Body of pancreas (tissue), 4 donors: ENCODE data around the gene MRTFB. TPM values are rescaled to one million over a fixed set of nuclear protein-coding genes. Genes with fewer than 3 reads are reported as not detected.

Source experiments
- ATAC-seq: fragments of 150-250 bp; one replicate; pipeline ENCODE4 v1.9.1; 2016
- DNase-seq, 4 donors: peaks; one replicate each; pipeline ENCODE4 v3.0.0-alpha.2; 2019
- H3K27ac ChIP-seq, 4 donors: fragments of 200-600 bp; sonication (generic); 1 replicate in 3 of 4; 2 replicates in 1 of 4; pipeline versions ENCODE4 v1.5.1 to v1.6.1; 2016 to 2019; ENCODE audit warnings: mild to moderate bottlenecking in 1 of 4, mixed read lengths in 1 of 4, moderate library complexity in 1 of 4
- H3K27me3 ChIP-seq, 2 donors: fragments of 200-600 bp; sonication (generic); one replicate each; pipeline ENCODE4 v1.6.0; 2016; ENCODE audit warnings: mild to moderate bottlenecking in 1 of 2
- H3K36me3 ChIP-seq, 2 donors: fragments of 200-600 bp; sonication (generic); replicated peaks in 1 of 2; 2 replicates each; pipeline ENCODE4 v1.5.1; 2016; ENCODE audit warnings: low read depth in 2 of 2; ENCODE audit not compliant: insufficient read depth in 1 of 2
- H3K4me1 ChIP-seq: fragments of 200-600 bp; sonication (generic); one replicate; pipeline ENCODE4 v1.6.0; 2016
- H3K4me3 ChIP-seq, 2 donors: fragments of 200-600 bp; sonication (generic); 1 replicate in 1 of 2; 2 replicates in 1 of 2; pipeline ENCODE4 v1.5.1; 2016 to 2019
- H3K9me3 ChIP-seq, 3 donors: fragments of 200-600 bp; sonication (generic); 1 replicate in 2 of 3; 2 replicates in 1 of 3; pipeline ENCODE4 v1.5.1; 2016
- CTCF ChIP-seq, 7 experiments: fragments of 450-650 bp in 4 of 7; fragments of 200-600 bp in 3 of 7; sonication (generic) in 3 of 7; IDR thresholded peaks; one replicate each; pipeline ENCODE4 v1.5.1; 2016 to 2019; ENCODE audit warnings: antibody characterized with exemption in 7 of 7
- POLR2A ChIP-seq, 3 donors: fragments of 450-650 bp; IDR thresholded peaks; one replicate each; pipeline ENCODE4 v1.6.1; 2016; ENCODE audit warnings: antibody characterized with exemption in 3 of 3, mild to moderate bottlenecking in 2 of 3
- WGBS, 2 donors: methylation state at CpG; one replicate each; pipeline ENCODE4 v1.1.5; 2017; 5-methylcytosine and 5-hydroxymethylcytosine counted together
- intact Hi-C: fragments of 100-400 bp; cut with DNase I; formaldehyde crosslinking; loops from one replicate; pipeline ENCODE4 v1.15.1; 2023
- total RNA-seq, 2 donors: library from RNA; depleted of rRNA; stranded (reverse); fragments of >200 nt; gene quantifications; one replicate each; pipeline ENCODE4 v1.1.0, GENCODE V29; 2016

The MRTFB gene
- total RNA-seq, 2 donors from 2014 or later, result 39.2 to 46.8 TPM

GRCh38 chr16:14168146-14168545 is 97.0 kb downstream of the MRTFB start:
- 69 to 96% methylated on average over 3 of the region's 3 CpGs for WGBS, 2 donors
- DNase-seq, result no peak
- Histone ChIP-seq H3K27me3 (no peaks in the 10 kb centered on the region), H3K4me1 (no peaks in the 10 kb centered on the region), H3K4me3 (no peak overlapping the region), H3K27ac (no peak overlapping the region), H3K36me3 (no peaks in the 10 kb centered on the region), H3K9me3 (no peaks in the 10 kb centered on the region)
- TF ChIP-seq POLR2A (IDR thresholded peaks at IDR 0.05) (no peak), CTCF (IDR thresholded peaks at IDR 0.05) (no peak)
- intact Hi-C loops, result no loop called here
- ATAC-seq, result no peak

- Histone ChIP-seq H3K27me3 (no peaks in the 10 kb centered on the region), H3K4me3 (no peak overlapping the region), H3K9me3 (no peaks in the 10 kb centered on the region), H3K27ac (no peak overlapping the region), H3K36me3 (no peaks in the 10 kb centered on the region), H3K4me1 (no peaks in the 10 kb centered on the region)
- WGBS, 2 donors, result 92 to 95% methylated on average over 3 of the region's 3 CpGs
- DNase-seq, result no peak
- ATAC-seq, result no peak
- TF ChIP-seq POLR2A (IDR thresholded peaks at IDR 0.05) (no peak), CTCF (IDR thresholded peaks at IDR 0.05) (no peak)
- intact Hi-C loops, result no loop called here
These were observed 101.2 kb downstream of the MRTFB start for GRCh38 chr16:14172200-14172809.

- Histone ChIP-seq H3K9me3 (no peaks in the 10 kb centered on the region), H3K4me1 (no peaks in the 10 kb centered on the region), H3K36me3 (no peaks in the 10 kb centered on the region), H3K27ac (no peak overlapping the region), H3K27me3 (no peaks in the 10 kb centered on the region), H3K4me3 (no peak overlapping the region)
- no peak for DNase-seq
- intact Hi-C loops, result no loop called here
- ATAC-seq, result no peak
- WGBS, 2 donors, result 86 to 92% methylated on average over 3 of the region's 3 CpGs
- TF ChIP-seq POLR2A (IDR thresholded peaks at IDR 0.05) (no peak), CTCF (IDR thresholded peaks at IDR 0.05) (no peak)
These were observed 104.0 kb downstream of the MRTFB start for GRCh38 chr16:14175086-14175485.

GRCh38 chr16:14177704-14178103 is 106.6 kb downstream of the MRTFB start:
- H3K4me3 ChIP-seq, result no peak overlapping the region
- TF ChIP-seq CTCF (IDR thresholded peaks at IDR 0.05) (no peak), POLR2A (IDR thresholded peaks at IDR 0.05) (no peak)
- H3K27ac ChIP-seq, result no peak overlapping the region
- ATAC-seq (no peak), DNase-seq (no peak)
- H3K9me3 ChIP-seq, result no peaks in the 10 kb centered on the region
- no peaks in the 10 kb centered on the region for H3K4me1 ChIP-seq
- intact Hi-C loops, result no loop called here
- no peaks in the 10 kb centered on the region for H3K36me3 ChIP-seq
- 86 to 89% methylated on average over 4 of the region's 4 CpGs for WGBS, 2 donors
- no peaks in the 10 kb centered on the region for H3K27me3 ChIP-seq

GRCh38 chr16:14179116-14179515 is 108.0 kb downstream of the MRTFB start:
- H3K9me3 ChIP-seq, result no peaks in the 10 kb centered on the region
- no peaks in the 10 kb centered on the region for H3K4me1 ChIP-seq
- 97 to 100% methylated on average over 1 of the region's 1 CpG for WGBS, 2 donors
- TF ChIP-seq POLR2A (IDR thresholded peaks at IDR 0.05) (no peak), CTCF (IDR thresholded peaks at IDR 0.05) (no peak)
- no peaks in the 10 kb centered on the region for H3K36me3 ChIP-seq
- no peak for ATAC-seq
- no peak overlapping the region for H3K27ac ChIP-seq
- no peak for DNase-seq
- no peak overlapping the region for H3K4me3 ChIP-seq
- H3K27me3 ChIP-seq, result no peaks in the 10 kb centered on the region
- intact Hi-C loops, result no loop called here
